ENCODE measurements around the gene RPGRIP1L. TPM values are rescaled to one million over a fixed set of nuclear protein-coding genes. Genes with fewer than 3 reads are reported as not detected.

The RPGRIP1L gene
- total RNA-seq, 1 experiment from 2014 or later = 8.7 TPM

DNA sequence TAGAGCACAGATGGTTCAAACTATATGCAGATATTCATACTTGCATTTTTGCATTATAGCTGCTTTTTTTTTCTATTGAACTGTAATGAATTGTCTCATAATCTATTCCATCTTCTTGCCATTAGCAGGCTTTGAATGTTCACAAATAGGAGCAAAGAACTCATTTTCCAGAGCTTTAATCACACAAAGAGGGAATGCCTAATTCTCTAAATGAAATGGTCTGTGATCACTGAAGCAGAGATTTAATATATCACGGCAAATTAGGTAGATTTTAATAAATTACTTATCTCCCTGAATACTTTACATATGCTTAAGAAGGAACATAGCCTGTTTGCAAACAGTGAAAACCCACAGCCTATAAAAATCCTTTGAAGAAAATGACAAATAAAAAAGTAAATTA is 103.0 kb downstream of the RPGRIP1L start:
- DNase-seq (ENCODE audit: low spot score) = no peak

DNA sequence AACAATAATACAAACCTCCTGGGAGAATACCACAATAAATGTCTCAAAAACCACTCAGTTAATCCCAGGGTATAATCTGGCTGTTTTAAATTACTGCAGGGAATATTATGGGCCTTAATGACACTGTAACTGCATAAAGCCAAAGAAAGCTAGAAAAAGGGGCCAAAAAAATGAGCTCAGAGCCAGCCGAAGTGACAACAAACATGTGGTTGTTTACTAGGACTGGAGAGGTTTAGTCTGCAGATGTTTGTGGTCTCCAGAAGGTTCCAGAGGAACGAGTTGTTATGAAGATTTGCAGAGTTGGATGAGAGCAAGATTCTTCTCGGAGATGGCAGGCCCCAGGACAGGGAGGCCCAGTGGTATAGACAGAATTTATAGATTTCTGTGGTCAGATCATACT is 103.5 kb downstream of the RPGRIP1L start:
- no peak for DNase-seq (ENCODE audit: low spot score)

DNA sequence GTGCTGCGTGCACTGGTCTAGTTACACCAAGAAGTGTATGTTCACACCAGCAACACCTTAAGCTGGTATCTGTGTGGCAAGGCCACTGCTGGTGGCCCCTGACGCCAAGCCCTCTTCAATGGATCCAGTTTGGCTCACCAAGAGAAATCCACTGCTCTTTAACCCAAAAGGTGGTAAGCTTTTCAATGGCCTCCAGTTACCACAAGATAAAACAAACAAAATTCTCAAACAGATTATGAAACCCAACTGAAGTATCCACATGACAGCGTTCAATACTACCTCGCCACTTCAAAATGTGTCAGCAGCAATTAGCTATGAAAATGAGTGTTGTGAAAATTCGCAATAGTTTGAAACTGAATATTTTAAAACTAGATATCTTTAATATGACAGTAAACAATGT is 104.1 kb downstream of the RPGRIP1L start:
- DNase-seq (ENCODE audit: low spot score) = no peak

DNA sequence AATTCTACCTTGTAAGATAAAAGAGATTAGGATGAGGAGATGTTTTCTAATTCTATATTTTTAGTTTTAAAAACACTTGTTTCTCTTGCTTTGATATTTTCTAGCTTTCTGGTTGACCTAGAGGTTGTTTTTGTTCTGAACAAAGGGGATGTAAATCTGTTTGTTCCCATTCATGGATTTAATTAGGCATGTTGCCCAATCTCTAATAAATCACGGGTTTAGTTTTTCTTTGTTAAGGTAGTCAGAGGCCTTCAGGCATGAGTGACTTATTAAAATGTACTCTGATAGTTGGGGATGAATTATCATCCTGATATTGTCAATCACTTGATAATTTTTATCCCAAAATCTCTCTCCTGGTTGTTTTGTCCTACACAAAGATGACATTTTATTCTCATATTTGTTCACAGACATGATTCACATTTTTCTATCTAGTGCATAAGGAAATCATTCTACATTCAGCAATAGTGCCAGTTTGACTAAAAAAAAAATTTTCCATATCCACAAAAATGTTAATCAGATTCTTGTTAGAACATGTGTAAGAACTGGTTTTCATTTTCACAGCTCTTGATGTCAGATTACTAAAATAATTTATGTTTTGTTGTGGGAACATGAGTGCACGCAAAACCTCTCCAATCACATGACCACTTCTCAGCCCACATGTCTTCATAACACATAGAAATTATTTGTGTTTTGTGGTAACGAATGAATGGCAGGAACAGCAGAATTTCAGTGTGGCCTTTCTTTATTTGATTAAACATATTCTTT is 105.0 kb downstream of the RPGRIP1L start:
- DNase-seq (ENCODE audit: low spot score) = no peak

DNA sequence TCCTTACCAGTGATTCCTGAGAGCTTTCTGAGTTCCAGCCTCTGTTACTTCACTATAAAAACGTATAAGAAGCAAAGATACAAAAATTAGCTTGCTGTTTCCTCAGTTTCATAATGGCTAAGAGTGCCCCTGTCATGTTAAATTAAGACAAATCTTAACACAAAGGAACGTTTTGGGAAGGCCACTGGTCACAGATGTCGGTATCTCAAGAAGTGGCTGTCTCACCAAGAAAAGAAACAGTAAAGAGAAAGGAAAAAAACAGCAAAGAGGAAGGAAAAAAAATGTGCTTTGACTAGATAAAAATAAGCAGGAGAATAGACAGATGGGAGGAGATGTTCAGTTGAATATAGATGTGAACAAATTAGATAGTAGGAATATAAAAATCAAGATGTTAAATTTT is 105.9 kb downstream of the RPGRIP1L start:
- DNase-seq (ENCODE audit: low spot score) = no peak

DNA sequence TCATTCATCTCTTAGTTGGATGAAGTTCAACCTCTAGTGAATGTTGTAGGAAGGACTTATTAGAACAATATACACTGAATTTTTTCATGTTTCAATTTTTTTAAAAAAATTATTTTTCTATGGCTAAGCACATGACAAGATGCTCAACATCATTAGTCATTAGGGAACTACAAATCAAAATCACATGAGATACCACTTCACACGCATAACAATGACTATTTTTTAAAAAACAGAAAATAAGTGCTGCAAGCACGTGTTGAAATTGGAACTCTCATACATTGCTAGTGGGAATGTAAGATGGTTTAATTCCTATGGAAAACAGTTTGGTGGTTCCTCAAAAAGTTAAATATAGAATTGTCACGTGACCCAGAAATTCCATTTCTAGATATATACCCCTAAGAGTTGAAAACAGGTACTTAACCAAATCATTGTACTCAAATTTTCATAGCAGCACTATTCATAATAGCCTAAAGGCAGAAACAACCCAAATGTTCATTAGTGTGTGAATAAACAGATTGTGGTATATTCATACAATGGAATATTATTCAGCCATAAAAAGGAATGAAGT is 115.5 kb downstream of the RPGRIP1L start:
- no peak for DNase-seq (ENCODE audit: low spot score)

DNA sequence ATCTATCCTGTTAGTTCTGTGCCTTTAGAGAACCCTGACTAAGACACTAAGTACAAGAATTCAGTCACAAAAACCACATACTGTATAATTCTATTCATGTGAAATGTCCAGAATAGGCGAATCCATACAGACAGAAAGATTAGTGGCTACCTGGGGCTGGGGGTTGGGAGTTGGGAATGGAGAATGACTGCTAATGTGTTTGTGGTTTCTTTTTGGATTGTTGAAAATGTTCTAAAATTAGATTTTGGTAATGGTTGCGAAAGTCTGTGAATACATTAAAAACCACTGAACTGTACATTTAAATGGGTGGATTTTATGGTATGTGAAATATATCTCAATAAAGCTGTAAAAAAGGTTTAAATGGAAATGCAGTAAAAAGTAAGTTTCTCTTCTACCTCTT is 120.3 kb downstream of the RPGRIP1L start:
- DNase-seq (ENCODE audit: low spot score) = no peak

DNA sequence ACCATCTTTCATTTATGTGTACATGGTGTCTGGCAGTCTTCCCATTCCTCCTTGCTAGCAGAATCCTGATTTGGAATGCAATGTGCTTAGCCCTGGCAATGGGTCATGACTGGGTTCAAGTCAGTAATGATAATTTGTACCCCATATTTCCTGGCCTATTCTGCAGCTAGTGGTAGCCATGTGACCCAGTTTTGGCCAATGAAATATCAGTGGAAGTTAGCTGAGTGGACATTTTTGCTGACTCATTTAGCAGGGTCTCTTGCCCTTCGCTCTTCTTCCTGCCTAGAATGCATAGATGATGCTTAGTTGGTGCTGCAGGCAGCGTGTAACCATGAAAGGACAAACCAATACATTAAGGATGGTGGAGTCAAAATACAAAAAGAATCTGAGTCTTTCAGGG is 121.9 kb downstream of the RPGRIP1L start:
- DNase-seq (ENCODE audit: low spot score) = no peak

DNA sequence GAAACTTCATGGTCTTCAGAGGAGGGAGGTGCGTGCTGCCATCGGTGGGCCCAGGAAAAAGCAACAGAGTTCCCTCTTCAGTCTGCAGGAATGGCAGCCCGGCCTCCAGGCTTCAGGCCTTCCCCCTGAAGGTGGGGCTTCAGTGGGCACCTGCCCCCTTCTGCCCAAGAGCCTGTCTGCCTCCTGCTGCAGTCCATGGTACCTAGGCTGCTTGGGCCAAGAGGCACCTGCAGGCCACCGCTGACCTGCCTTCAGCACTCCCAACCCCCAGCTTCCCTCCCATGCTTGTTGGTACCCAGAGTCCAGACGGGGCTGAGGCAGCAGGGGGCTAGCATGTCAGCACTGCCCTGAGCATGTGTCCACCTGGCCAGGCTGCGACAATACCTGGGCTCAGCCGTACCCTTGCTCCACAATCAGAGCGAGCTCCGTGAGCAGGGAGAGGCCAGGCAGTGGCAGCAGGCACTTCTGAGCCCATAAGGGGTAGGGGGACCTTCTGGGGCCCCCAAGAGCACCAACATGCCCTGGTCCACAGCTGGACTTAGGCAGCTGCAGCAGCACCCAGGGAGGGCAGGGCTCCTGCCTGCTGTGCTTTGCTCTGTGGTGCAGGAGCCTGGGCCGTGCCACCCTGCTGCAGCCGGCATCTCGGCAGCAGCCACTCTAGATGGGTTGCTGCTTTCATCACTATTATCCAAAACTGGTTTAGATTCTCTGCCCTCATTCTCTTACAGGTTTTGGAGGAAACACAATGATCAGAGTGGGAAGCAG is 123.4 kb downstream of the RPGRIP1L start:
- DNase-seq (ENCODE audit: low spot score) = no peak

DNA sequence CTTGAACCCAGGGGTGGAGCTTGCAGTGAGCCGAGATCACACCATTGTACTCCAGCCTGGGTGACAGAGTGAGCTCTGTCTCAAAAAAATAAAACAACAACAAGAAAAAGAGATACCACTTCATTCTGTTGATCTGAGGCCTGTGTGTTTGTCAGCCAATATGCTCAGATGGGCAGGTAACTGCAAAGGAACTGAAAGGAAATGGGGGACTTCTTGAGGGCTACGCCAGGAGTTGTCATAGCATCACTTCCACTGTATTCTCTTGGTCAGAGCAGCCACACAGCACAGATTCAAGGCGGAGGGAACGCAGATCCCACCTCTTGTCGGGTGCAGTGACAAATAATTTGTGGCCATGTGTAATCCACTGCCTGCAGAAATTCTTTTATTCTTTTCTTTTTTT is 126.8 kb downstream of the RPGRIP1L start:
- DNase-seq (ENCODE audit: low spot score) = no peak

DNA sequence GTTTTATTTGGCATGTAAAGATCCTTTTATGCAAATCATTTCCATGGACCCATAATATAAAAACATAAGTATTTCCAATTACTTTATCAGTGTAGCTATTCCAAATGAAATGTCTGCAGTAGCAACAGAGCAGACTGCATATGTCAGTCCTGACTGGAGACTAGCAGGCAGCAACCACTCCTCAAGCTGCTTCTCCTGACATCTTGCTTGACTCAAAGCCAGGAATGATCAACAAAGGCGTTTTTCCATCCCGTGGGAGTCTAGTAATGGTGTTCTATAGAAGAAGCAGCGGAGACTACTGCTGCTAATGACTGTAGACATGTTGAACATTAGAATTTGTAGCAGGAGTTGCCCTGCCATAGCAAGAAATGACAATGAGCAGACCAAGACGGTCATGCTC is 127.4 kb downstream of the RPGRIP1L start:
- DNase-seq (ENCODE audit: low spot score) = no peak

DNA sequence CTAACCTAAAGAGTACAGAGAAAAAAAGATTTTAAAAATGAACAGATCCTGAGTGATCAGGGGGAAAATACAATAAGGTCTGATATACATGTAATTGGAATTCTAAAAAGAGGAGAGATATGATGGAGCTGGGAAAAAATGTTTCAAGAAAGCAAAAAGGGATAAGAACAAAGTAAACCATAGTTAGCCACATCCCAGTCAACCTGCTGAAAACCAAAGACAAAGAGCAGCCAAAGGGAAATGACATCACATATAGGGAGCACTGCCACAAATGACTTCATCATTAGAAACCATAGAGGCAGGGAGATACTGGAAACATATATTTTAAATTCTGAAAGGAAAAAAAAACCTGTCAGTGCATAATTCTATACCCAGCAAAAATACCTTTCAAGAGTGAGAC is 131.9 kb downstream of the RPGRIP1L start:
- DNase-seq (ENCODE audit: low spot score) = no peak

DNA sequence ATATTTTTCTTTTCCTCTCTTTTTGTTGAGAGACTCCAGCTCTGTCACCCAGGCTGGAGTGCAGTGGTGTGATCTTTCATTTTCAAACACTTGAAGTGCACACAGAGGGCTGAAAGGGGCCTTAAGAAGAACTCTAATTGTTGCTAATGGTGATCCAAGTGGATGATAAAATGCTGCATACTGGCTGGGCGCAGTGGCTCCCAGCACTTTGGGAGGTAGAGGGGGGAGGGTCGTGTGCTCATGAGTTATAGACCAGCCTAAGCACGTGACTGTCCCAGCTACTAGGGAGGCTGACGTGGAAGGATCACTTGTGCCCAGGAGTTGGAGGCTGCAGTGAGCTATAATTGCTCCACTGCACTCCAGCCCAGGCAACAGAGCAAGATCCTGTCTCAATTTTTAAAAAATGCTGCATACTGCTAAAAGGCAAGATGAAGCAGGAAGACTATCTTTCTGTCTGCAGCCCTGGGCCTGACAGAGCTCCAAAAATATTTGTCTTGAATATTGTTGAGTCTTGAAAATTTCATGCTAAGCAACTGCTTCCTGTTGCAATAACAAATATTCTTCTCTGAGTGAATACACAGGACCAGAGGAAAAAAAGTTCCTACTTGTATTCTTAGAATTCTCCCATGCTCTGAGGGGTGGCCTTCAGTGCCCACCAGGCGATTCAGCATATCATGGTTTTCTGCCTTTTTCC is 137.0 kb downstream of the RPGRIP1L start:
- DNase-seq (ENCODE audit: low spot score) = no peak

DNA sequence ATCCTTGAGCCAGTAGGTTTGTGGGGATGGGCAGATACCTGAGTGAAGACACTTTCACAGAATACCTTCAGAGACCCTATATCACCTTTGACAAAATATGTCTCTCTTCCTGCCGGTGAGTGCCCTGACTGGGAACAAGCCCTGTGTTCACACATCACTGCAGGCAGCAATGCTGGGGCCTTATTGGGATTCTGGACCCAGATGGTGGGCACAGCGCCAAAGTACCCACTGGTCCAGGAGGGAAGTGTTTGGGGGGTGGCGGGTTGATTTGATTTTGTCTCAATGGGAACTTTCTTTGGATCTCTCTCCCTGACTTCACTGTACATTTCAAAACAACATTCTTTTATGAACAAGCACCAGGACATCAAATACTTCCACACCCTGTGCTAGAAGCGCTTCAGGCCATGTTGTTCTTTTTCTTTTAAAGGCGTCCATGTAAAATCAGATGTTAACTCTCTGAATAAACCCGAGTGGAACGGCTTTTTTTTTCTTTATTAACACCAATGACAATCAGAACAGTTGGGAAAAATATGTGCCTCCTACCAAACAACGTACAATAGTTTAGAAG is 138.3 kb downstream of the RPGRIP1L start:
- no peak for DNase-seq (ENCODE audit: low spot score)

DNA sequence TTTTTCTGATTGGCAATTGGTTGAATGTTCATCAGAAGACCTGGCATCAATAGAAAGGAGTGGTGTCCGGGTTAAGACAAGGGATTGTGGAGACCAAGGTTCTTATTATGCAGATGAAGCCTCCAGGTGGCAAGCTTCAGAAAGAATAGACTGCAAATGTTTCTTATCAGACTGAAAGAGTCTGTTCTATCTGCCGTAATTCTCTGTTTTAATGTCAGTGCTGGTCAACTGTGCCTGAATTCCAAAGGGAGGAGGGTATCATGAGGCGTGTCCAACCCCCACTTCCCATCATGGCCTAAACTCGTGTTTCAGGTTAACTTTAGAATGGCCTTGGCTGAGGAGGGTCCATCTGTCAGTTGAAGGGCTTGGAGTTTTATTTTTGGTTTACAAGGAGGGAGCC is 140.2 kb downstream of the RPGRIP1L start:
- DNase-seq (ENCODE audit: low spot score) = no peak

DNA sequence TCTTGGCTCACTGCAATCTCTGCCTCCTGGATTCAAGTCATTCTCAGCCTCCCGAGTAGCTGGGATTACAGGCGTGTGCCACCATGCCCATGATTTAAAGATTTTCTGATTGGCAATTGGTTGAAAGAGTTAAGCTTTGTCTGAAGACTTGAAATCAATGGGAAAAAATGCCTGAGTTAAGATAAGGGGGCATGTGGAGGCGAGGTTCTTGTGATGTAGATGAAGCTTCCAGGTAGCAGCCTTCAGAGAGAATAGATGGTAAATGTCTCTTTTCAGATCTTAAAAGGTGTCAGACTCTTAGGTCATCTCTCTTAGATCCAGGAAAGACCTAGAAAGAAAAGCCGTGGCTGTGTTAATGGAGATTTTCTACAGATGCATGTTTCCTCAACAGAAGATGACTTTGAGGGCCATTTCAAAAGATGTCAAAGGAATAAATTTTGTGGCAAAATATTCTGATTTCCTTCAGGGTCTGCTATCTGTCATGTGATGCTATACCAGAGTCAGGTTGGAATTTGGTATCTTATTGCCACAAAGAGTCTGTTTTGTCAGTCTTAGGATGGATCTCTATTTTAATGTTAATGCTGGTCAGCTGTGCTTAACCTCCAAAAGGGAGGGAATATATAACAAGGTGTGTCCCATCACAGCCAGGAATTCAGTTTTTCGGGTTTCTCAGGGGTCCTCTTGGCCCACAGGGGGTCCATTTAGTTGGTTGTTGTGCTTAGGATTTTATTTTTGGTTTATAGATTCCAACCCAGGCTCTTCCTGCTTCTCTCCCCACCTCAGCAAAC is 142.4 kb downstream of the RPGRIP1L start:
- DNase-seq (ENCODE audit: low spot score) = no peak

DNA sequence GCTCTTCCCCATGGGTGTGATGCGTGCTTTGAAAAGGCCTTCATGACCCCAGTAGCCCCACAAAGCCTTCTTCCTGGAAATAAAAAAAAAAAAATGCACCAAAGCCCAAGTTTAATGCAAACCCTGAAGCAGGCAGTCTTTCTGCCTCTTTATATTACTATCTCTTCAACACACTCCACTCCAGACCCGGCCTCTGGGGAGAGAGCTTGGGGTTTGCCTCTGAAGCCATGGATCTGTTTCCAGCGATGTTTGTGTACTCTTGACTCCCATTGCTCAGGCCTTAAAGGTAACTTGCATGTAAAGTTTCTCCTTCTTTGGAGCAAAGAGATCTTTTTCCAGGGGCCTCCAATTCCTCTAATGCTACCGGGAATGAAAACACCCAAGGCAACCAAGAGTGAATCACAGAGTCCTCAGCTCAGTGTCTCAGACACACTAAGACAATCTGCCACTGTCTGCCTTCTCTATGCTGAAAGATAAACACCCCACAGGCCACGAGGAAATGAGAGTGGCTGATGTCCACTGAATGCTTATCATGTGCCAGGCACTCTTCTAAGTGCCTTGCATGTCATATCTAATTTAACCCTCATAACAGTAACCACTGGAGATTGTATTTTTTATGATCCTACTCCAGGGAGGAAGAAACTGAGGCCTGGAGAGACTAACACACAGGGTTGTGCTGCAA is 144.2 kb downstream of the RPGRIP1L start:
- DNase-seq (ENCODE audit: low spot score) = no peak

DNA sequence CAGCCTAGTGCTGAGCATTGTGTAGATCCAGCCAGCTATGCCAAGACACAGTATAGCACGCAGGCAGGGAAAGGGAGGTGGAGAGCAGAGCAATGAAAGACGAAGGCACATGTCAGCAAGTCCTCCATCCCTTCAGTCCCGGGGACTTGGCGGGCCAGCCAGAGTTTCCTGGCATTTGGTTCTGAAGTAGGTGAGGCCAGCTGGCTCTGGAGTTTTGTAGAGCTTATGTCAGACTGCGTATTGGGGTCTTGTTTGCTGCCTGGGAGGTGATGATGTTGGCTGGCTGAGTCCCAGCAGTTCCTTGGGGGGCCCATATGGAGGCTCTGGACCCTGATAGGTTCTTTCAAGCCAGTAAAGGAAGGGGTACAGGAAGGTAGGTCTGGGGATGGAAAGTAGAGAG is 144.9 kb downstream of the RPGRIP1L start:
- DNase-seq (ENCODE audit: low spot score) = no peak

DNA sequence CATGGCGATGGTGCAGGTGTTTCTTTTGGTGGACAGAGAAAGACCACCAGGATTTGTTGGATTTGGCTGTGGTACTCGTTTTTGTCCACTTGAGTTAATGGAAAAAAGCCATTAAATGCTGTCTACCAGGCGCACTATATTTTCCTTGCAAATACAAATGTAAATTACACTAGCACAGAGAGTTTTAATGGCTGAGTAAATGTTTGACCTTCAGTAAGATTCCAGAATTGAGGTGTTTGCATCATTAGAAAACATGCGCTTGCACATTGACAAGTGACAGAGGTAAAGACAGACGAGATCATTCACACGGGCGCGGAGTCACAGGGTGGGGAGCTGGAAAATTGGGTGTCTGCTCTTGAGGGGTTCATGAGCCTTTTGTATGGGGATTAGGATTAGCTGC is 147.1 kb downstream of the RPGRIP1L start:
- DNase-seq (ENCODE audit: low spot score) = no peak

DNA sequence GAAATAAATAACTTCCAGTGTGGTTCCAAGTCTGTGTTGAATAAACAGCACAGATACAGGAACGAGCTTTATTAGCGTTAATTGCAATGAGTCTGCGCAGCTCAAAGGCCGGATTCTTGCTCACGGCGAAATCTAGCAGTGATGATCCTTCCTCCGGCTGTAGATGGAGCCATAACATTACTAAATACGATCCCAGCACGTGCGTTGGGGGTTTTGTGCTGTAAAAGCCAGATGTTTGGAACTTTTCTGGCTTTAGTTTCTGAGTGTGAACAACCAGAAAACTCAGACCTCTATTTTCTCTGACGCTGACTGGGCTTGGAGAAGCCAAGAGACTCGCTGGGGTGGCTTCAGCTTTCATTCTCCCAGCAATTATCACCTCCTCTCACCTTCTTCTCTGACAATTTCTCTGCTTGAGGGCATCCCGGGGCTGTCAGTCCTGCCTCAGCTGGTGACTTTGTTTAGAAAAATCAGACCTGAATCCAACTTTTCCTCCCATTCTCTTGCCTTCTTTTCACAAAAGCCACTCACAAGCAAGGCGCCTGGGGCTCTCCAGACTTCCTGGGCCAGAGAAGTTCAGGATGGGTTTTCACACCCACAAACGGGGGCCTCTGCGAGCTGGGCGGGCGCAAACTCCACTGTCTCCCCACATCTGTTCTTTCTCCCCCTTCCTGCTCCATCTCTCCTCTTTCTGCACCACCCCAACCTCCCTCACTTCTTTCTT is 153.5 kb downstream of the RPGRIP1L start:
- DNase-seq (ENCODE audit: low spot score) = peak; percentile 47
